Transverse colon (tissue), 4 donors: ENCODE measurements around the gene MYH4. TPM values are rescaled to one million over a fixed set of nuclear protein-coding genes. Genes with fewer than 3 reads are reported as not detected.

ENCODE experiments used
- DNase-seq: peaks from one replicate; pipeline ENCODE4 v3.0.0-alpha.2; 2019
- H3K27ac ChIP-seq, 4 donors: fragments of 200-600 bp; sonication (generic); 2 replicates each; pipeline ENCODE4 v1.5.1; 2016 to 2018; ENCODE audit warnings: inconsistent platforms in 4 of 4
- H3K27me3 ChIP-seq: fragments of 200-600 bp; sonication (generic); 2 replicates; pipeline ENCODE4 v1.5.1; 2017; ENCODE audit warnings: inconsistent platforms
- H3K36me3 ChIP-seq, 4 donors: fragments of 200-600 bp; sonication (generic); 2 replicates each; pipeline ENCODE4 v1.5.1; 2017 to 2019; ENCODE audit warnings: inconsistent platforms in 4 of 4
- H3K4me1 ChIP-seq, 4 donors: fragments of 200-600 bp; sonication (generic); 2 replicates each; pipeline ENCODE4 v1.5.1; 2017 to 2020; ENCODE audit warnings: inconsistent platforms in 4 of 4
- H3K4me3 ChIP-seq, 4 donors: fragments of 200-600 bp; sonication (generic); 1 replicate in 1 of 4; 2 replicates in 3 of 4; pipeline versions ENCODE4 v1.5.1 to v1.6.1; 2017 to 2019; ENCODE audit warnings: inconsistent platforms in 4 of 4
- H3K9me3 ChIP-seq, 2 donors: fragments of 200-600 bp; sonication (generic); 2 replicates each; pipeline ENCODE4 v1.5.1; 2017 to 2019; ENCODE audit warnings: inconsistent platforms in 2 of 2
- CTCF ChIP-seq, 5 experiments: fragments of 200-600 bp in 3 of 5; fragments of 450-650 bp in 2 of 5; sonication (generic) in 3 of 5; IDR thresholded peaks; 1 replicate in 2 of 5; 2 replicates in 3 of 5; pipeline ENCODE4 v1.5.1; 2016 to 2017; ENCODE audit warnings: antibody characterized with exemption in 5 of 5, inconsistent platforms in 3 of 5, mild to moderate bottlenecking in 2 of 5, moderate library complexity in 1 of 5
- EP300 ChIP-seq: sonication (generic); formaldehyde crosslinking; IDR thresholded peaks from one replicate; pipeline ENCODE4 v1.6.1; 2017; ENCODE audit warnings: antibody characterized with exemption, low read depth
- POLR2A ChIP-seq: fragments of 450-650 bp; IDR thresholded peaks from one replicate; pipeline ENCODE4 v1.6.1; 2016; ENCODE audit warnings: antibody characterized with exemption, mild to moderate bottlenecking, moderate library complexity
- POLR2AphosphoS5 ChIP-seq, 3 donors: sonication (generic); formaldehyde crosslinking; IDR thresholded peaks; one replicate each; pipeline ENCODE4 v1.6.1; 2016; ENCODE audit warnings: antibody characterized with exemption in 3 of 3
- WGBS, 2 donors: methylation state at CpG; one replicate each; pipeline ENCODE4 v1.1.5; 2018; ENCODE audit warnings: low coverage in 1 of 2; 5-methylcytosine and 5-hydroxymethylcytosine counted together
- in situ Hi-C, 4 donors: fragments of 200-750 bp; cut with MboI; loops; one replicate each; pipeline versions ENCODE4 v1.15.0 to v1.15.1; 2017; ENCODE audit warnings: low sequenced_read_pairs in 3 of 4, low pct_ligation_motif_present in 1 of 4, low pct_unique_long_range_greater_than_20kb in 1 of 4
- intact Hi-C: fragments of 100-400 bp; cut with DNase I; formaldehyde crosslinking; loops from one replicate; pipeline ENCODE4 v1.15.1; 2023; ENCODE audit warnings: low total_unique reads
- total RNA-seq, 4 donors: library from RNA; depleted of rRNA; stranded (reverse); fragments of >200 nt; gene quantifications; one replicate each; pipeline ENCODE4 v1.1.0, GENCODE V29; 2016

Gene MYH4
- total RNA-seq: not detected

DNA sequence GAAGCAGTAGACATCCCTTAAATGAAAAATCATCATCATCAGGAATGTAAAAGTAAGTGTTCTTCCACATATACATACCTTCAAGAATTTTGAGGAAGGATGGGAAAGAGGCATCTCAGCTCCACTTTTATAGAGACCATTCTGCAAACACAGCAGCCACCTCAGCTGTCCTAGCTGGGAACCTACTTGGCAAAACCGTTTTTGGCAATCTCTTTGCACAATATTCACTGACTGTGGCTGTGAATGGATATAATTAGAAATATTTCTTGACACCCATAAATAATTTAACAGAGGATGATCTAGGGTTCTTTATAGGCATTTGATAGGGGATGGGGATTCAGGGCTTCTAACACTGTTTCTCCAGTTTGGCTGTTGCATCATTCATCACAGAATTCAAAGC lies at the start of gene MYH4:
MYH4 (minus strand) TSS at position 101 of the 400 bp plus-strand sequence. CDS start 2,814 bp downstream, outside the sequence.
- DNase-seq: no peak
- TF ChIP-seq POLR2A (no peak), EP300 (no peak), CTCF (IDR thresholded peaks at IDR 0.05) (no peak), POLR2AphosphoS5 (IDR thresholded peaks at IDR 0.05) (no peak)
- H3K27ac ChIP-seq: no peak within 1 kb of the TSS
- H3K36me3 ChIP-seq: no peaks in the 10 kb centered on the region
- no peaks in the 10 kb centered on the region for H3K27me3 ChIP-seq
- 49 to 56% methylated on average over 1 of the region's 1 CpG for WGBS, 2 donors
- intact Hi-C loops: no loop called here
- in situ Hi-C loops: no loop called here
- H3K4me3 ChIP-seq: no peak within 1 kb of the TSS
- no peaks in the 10 kb centered on the region for H3K4me1 ChIP-seq
- no peaks in the 10 kb centered on the region for H3K9me3 ChIP-seq

GRCh38 chr17:10518271-10519037 lies 49.1 kb upstream of the MYH4 start, which contains the start of gene MYH1:
MYH1 (minus strand) TSS chr17:10518542; CDS start chr17:10516642, 1,900 bp downstream.
- in situ Hi-C loops: loop anchor here in 1 of 4 donors (25.0 kb wide), 1 partner anchor 94 kb away; no protein-coding TSS in a partner anchor
- H3K36me3 ChIP-seq: no peaks in the 10 kb centered on the region
- H3K4me1 ChIP-seq: no peaks in the 10 kb centered on the region
- intact Hi-C loops: no loop called here
- WGBS, 2 donors: 55 to 69% methylated on average over 7 to 11 of the region's 11 CpGs
- no peaks in the 10 kb centered on the region for H3K9me3 ChIP-seq
- H3K4me3 ChIP-seq: no peak within 1 kb of the TSS
- no peak within 1 kb of the TSS for H3K27ac ChIP-seq
- TF ChIP-seq EP300 (no peak), POLR2A (no peak), CTCF (IDR thresholded peaks at IDR 0.05) (no peak), POLR2AphosphoS5 (IDR thresholded peaks at IDR 0.05) (no peak)
- H3K27me3 ChIP-seq: no peaks in the 10 kb centered on the region
- no peak for DNase-seq

DNA sequence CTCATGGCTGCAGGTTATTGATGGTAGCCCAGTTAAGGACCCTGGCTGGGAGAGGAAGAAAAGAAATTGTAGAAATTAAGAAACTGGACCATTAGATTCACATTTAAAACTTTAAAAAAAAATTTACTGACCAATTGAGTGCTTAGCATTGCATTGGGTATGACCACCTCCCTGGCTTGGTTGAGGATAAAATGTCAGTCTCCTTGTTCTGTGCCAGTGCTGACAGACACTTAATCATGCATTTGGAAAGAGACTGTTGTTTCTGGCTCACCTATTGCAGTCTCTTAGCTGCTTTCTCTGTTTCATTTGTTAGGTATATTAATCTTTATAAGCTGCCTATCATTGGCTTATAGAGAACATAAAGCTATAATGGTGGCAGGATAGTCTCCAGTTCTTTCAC lies 47.3 kb upstream of the MYH4 start:
- H3K27me3 ChIP-seq: no peaks in the 10 kb centered on the region
- in situ Hi-C loops: loop anchor here in 1 of 4 donors (25.0 kb wide), 1 partner anchor 96 kb away; no protein-coding TSS in a partner anchor
- intact Hi-C loops: no loop called here

DNA sequence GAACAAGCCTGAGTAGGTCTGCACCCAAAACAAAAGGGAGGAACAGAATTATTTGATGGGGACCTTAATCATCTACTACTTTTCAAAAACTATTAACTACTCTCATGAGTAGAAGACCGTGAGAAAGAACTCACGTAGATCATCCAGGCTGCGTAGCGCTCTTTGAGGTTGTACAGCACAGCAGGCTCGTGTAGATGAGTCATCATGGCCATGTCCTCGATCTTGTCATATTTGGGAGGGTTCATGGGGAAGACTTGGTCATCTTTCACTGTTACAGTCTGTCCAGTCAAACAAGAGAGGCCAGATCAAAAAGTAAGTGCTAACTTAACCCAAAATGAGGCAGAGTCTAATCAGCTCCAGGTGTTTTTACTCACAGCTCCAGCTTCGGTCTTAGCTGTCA lies 46.7 kb upstream of the MYH4 start:
- TF ChIP-seq POLR2A: no peak
- WGBS, 2 donors: 83% methylated on average over 7 of the region's 7 CpGs; no CpG with 5 or more reads in 1 of the 2 donors
- in situ Hi-C loops (loop anchor here in 1 of 4 donors (25.0 kb wide), 1 partner anchor 96 kb away; no protein-coding TSS in a partner anchor), intact Hi-C loops (no loop called here)
- DNase-seq: no peak
- Histone ChIP-seq H3K27me3 (no peaks in the 10 kb centered on the region), H3K27ac (no peak overlapping the region), H3K4me1 (no peaks in the 10 kb centered on the region), H3K9me3 (no peaks in the 10 kb centered on the region), H3K4me3 (no peak overlapping the region), H3K36me3 (no peaks in the 10 kb centered on the region)

More for the DNA sequence above, 47.3 kb upstream of the MYH4 start:
- TF ChIP-seq EP300 (no peak), POLR2AphosphoS5 (IDR thresholded peaks at IDR 0.05) (no peak), POLR2A (no peak), CTCF (IDR thresholded peaks at IDR 0.05) (no peak)
- no peak overlapping the region for H3K27ac ChIP-seq
- no peaks in the 10 kb centered on the region for H3K9me3 ChIP-seq
- no peaks in the 10 kb centered on the region for H3K36me3 ChIP-seq
- no peak for DNase-seq
- no peak overlapping the region for H3K4me3 ChIP-seq
- no peaks in the 10 kb centered on the region for H3K4me1 ChIP-seq
